Trophoblast cell (in vitro differentiated cells and primary cell): ENCODE data around the gene TNFSF18.
A peak's percentile ranks its signal among the peaks of the same experiment; 100 is the strongest.

Source experiments
- DNase-seq, 2 donors: peaks; one replicate each; pipeline ENCODE4 v3.0.0-alpha.2; 2016
- H2AFZ ChIP-seq: 2 replicates; pipeline ENCODE4 v1.6.1; 2013; ENCODE audit warnings: low read length, moderate library complexity, mild to moderate bottlenecking; ENCODE audit not compliant: insufficient read depth, poor library complexity
- H2AK5ac ChIP-seq: 2 replicates; pipeline ENCODE4 v1.6.1; 2013; ENCODE audit warnings: mild to moderate bottlenecking, low read length
- H2BK120ac ChIP-seq: 2 replicates; pipeline ENCODE4 v1.6.1; 2013; ENCODE audit warnings: low read length, mild to moderate bottlenecking, moderate library complexity; ENCODE audit not compliant: insufficient read depth, poor library complexity
- H2BK12ac ChIP-seq: 2 replicates; pipeline ENCODE4 v1.6.1; 2013; ENCODE audit warnings: mild to moderate bottlenecking, low read length, moderate library complexity
- H2BK5ac ChIP-seq: 2 replicates; pipeline ENCODE4 v1.6.1; 2013; ENCODE audit warnings: low read length, low read depth, moderate library complexity, mild to moderate bottlenecking; ENCODE audit not compliant: poor library complexity
- H3K14ac ChIP-seq: 2 replicates; pipeline ENCODE4 v1.6.1; 2013; ENCODE audit warnings: mild to moderate bottlenecking, low read length
- H3K18ac ChIP-seq: 2 replicates; pipeline ENCODE4 v1.6.1; 2013; ENCODE audit warnings: mild to moderate bottlenecking, low read length
- H3K23ac ChIP-seq: 2 replicates; pipeline ENCODE4 v1.6.1; 2013; ENCODE audit warnings: low read length
- H3K27ac ChIP-seq: 2 replicates; pipeline ENCODE4 v1.5.1; 2013; ENCODE audit warnings: low read depth, mild to moderate bottlenecking, inconsistent platforms, low read length, moderate library complexity
- H3K27me3 ChIP-seq: 2 replicates; pipeline ENCODE4 v1.6.1; 2013; ENCODE audit warnings: inconsistent platforms, mild to moderate bottlenecking, low read length, moderate library complexity; ENCODE audit not compliant: insufficient read depth
- H3K36me3 ChIP-seq, 2 experiments: 1 replicate in 1 of 2; 2 replicates in 1 of 2; pipeline ENCODE4 v1.6.1; 2013; ENCODE audit warnings: low read length in 2 of 2, mild to moderate bottlenecking in 2 of 2, moderate library complexity in 1 of 2; ENCODE audit not compliant: insufficient read depth in 2 of 2, control insufficient read depth in 1 of 2
- H3K4ac ChIP-seq: 2 replicates; pipeline ENCODE4 v1.6.1; 2013; ENCODE audit warnings: low read depth, mild to moderate bottlenecking, low read length, moderate library complexity
- H3K4me1 ChIP-seq, 2 experiments: 1 replicate in 1 of 2; 2 replicates in 1 of 2; pipeline ENCODE4 v1.6.1; 2013; ENCODE audit warnings: low read length in 2 of 2, mild to moderate bottlenecking in 2 of 2, moderate library complexity in 1 of 2; ENCODE audit not compliant: insufficient read depth in 2 of 2, control insufficient read depth in 1 of 2
- H3K4me2 ChIP-seq: 2 replicates; pipeline ENCODE4 v1.6.1; 2013; ENCODE audit warnings: inconsistent platforms, mild to moderate bottlenecking, low read length, moderate library complexity
- H3K4me3 ChIP-seq: 2 replicates; pipeline ENCODE4 v1.5.1; 2013; ENCODE audit warnings: mild to moderate bottlenecking, low read depth, low read length, inconsistent platforms
- H3K79me1 ChIP-seq: one replicate; pipeline ENCODE4 v1.6.1; 2013; ENCODE audit warnings: low read length
- H3K79me2 ChIP-seq: 2 replicates; pipeline ENCODE4 v1.6.1; 2013; ENCODE audit warnings: low read length, mild to moderate bottlenecking; ENCODE audit not compliant: control insufficient read depth, insufficient read depth, poor library complexity
- H3K9ac ChIP-seq: 2 replicates; pipeline ENCODE4 v1.6.1; 2013; ENCODE audit warnings: mild to moderate bottlenecking, low read length
- H3K9me3 ChIP-seq: 2 replicates; pipeline ENCODE4 v1.6.1; 2013; ENCODE audit warnings: low read depth, mild to moderate bottlenecking, control low read depth, inconsistent platforms, low read length; ENCODE audit not compliant: insufficient read depth
- H4K12ac ChIP-seq: 2 replicates; pipeline ENCODE4 v1.6.1; 2013; ENCODE audit warnings: low read depth, mild to moderate bottlenecking, low read length, moderate library complexity
- H4K8ac ChIP-seq: 2 replicates; pipeline ENCODE4 v1.6.1; 2013; ENCODE audit warnings: low read depth, mild to moderate bottlenecking, low read length, moderate library complexity
- H4K91ac ChIP-seq: one replicate; pipeline ENCODE4 v1.6.1; 2013; ENCODE audit warnings: low read depth, mild to moderate bottlenecking, low read length, moderate library complexity
- WGBS: extraction: QIAGEN DNeasy Blood & Tissue Kit; methylation state at CpG from one replicate; pipeline ENCODE4 v1.1.7; 2013; ENCODE audit warnings: missing lambda C conversion rate; ENCODE audit not compliant: insufficient read length, insufficient coverage; ENCODE audit errors: extremely low coverage; 5-methylcytosine and 5-hydroxymethylcytosine counted together

Gene TNFSF18

DNA sequence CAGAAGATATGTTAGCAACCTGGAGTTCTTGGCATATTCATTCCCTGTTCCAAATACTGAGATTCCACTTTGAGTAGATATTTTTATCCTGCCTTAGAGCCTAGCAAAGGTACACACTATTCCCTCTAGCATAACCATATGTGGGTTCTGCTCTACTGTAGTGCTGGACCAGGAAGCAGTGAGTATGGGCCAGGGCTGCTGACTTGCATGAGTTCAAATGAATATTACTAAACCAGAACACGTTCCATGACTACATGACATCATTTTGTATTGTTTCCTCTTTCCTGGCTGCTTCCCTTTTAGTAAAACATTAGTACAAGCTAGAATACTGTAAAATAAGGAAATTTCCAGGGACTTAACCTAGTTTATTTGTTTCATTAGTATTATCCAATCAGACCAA is 41.1 kb downstream of the TNFSF18 start:
- no peak overlapping the region for H3K9ac ChIP-seq
- no peak overlapping the region for H3K4me2 ChIP-seq
- H4K8ac ChIP-seq = no peak overlapping the region
- H3K14ac ChIP-seq = no peak overlapping the region
- H2BK12ac ChIP-seq = no peak overlapping the region
- H3K9me3 ChIP-seq = no peaks in the 10 kb centered on the region
- H3K4me3 ChIP-seq = no peak overlapping the region
- no peak overlapping the region for H2BK120ac ChIP-seq
- no peak overlapping the region for H2BK5ac ChIP-seq
- DNase-seq = peak in 1 of 2 donors; percentile 12
- H4K12ac ChIP-seq = no peak overlapping the region
- no peak overlapping the region for H2AFZ ChIP-seq
- WGBS = no CpG with 5 or more reads among the region's 1 CpG
- H3K79me2 ChIP-seq = no peaks in the 10 kb centered on the region
- no peak overlapping the region for H3K23ac ChIP-seq
- no peak overlapping the region for H3K27ac ChIP-seq
- H3K27me3 ChIP-seq = no peaks in the 10 kb centered on the region
- no peak overlapping the region for H3K4ac ChIP-seq
- no peaks in the 10 kb centered on the region for H3K79me1 ChIP-seq
- no peaks in the 10 kb centered on the region for H3K36me3 ChIP-seq
- H3K4me1 ChIP-seq = peaks cover under 1 to 2% of the 10 kb centered on the region in 2 experiments
- no peak overlapping the region for H2AK5ac ChIP-seq
- H4K91ac ChIP-seq = no peak overlapping the region
- H3K18ac ChIP-seq = no peak overlapping the region

GRCh38 chr1:173005196-173005864 is 45.4 kb downstream of the TNFSF18 start:
- no peaks in the 10 kb centered on the region for H3K36me3 ChIP-seq
- no peak overlapping the region for H4K91ac ChIP-seq
- no peak overlapping the region for H2BK120ac ChIP-seq
- no peaks in the 10 kb centered on the region for H3K27me3 ChIP-seq
- no peak for DNase-seq
- H2AK5ac ChIP-seq = no peak overlapping the region
- no peak overlapping the region for H2BK12ac ChIP-seq
- no peak overlapping the region for H4K8ac ChIP-seq
- H3K4me2 ChIP-seq = no peak overlapping the region
- no peak overlapping the region for H4K12ac ChIP-seq
- H2AFZ ChIP-seq = no peak overlapping the region
- no peak overlapping the region for H2BK5ac ChIP-seq
- no CpG with 5 or more reads among the region's 2 CpGs for WGBS
- no peaks in the 10 kb centered on the region for H3K79me1 ChIP-seq
- H3K79me2 ChIP-seq = no peaks in the 10 kb centered on the region
- H3K14ac ChIP-seq = no peak overlapping the region
- H3K4me1 ChIP-seq = peaks cover 2 to 3% of the 10 kb centered on the region in 2 experiments
- no peak overlapping the region for H3K4me3 ChIP-seq
- H3K9ac ChIP-seq = no peak overlapping the region
- no peak overlapping the region for H3K23ac ChIP-seq
- H3K18ac ChIP-seq = no peak overlapping the region
- no peak overlapping the region for H3K4ac ChIP-seq
- no peak overlapping the region for H3K27ac ChIP-seq
- H3K9me3 ChIP-seq = no peaks in the 10 kb centered on the region

- Histone ChIP-seq H4K8ac (no peak overlapping the region), H2AFZ (no peak overlapping the region), H3K14ac (no peak overlapping the region), H3K27ac (no peak overlapping the region), H3K9me3 (no peaks in the 10 kb centered on the region), H3K9ac (no peak overlapping the region), H3K4ac (no peak overlapping the region), H3K4me2 (no peak overlapping the region), H2AK5ac (no peak overlapping the region), H2BK5ac (no peak overlapping the region), H3K79me2 (no peaks in the 10 kb centered on the region), H4K91ac (no peak overlapping the region), H2BK12ac (no peak overlapping the region), H3K79me1 (no peaks in the 10 kb centered on the region), H4K12ac (no peak overlapping the region), H3K23ac (no peak overlapping the region), H3K36me3 (no peaks in the 10 kb centered on the region), H2BK120ac (no peak overlapping the region), H3K18ac (no peak overlapping the region), H3K4me3 (no peak overlapping the region), H3K27me3 (no peaks in the 10 kb centered on the region), H3K4me1 (peaks cover 2 to 3% of the 10 kb centered on the region in 2 experiments)
- no CpG with 5 or more reads among the region's 6 CpGs for WGBS
- DNase-seq = peak in 1 of 2 donors; percentile 23
Observed at GRCh38 chr1:173002891-173003838, 47.6 kb downstream of the TNFSF18 start.

DNA sequence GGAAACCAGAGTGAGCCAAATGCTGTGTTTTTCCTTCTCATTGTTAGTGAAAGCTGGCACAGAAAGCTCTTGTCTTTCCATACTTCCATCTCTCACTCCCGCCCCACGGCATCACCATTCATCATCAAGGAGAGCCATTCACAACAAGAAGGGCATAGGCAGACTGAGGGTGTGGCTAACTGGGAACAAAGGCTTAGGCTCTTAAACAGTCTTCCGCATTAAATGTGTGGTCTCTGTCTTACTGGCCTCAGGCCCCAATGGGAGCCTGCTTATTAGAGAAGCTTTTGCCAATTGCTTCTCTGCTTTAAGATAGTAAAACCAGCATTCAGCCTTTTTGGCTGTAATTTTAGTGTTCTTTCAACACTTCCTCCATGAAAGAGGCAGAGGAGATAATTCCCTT is 51.4 kb downstream of the TNFSF18 start:
- DNase-seq = no peak
- H3K4ac ChIP-seq = no peak overlapping the region
- H3K9ac ChIP-seq = no peak overlapping the region
- no peak overlapping the region for H2BK5ac ChIP-seq
- H3K14ac ChIP-seq = no peak overlapping the region
- no peak overlapping the region for H3K4me2 ChIP-seq
- H4K8ac ChIP-seq = no peak overlapping the region
- no peaks in the 10 kb centered on the region for H3K36me3 ChIP-seq
- H3K27ac ChIP-seq = no peak overlapping the region
- H3K79me2 ChIP-seq = no peaks in the 10 kb centered on the region
- H3K79me1 ChIP-seq = peaks cover 2% of the 10 kb centered on the region
- H3K4me3 ChIP-seq = no peak overlapping the region
- H2AK5ac ChIP-seq = no peak overlapping the region
- no peak overlapping the region for H2BK120ac ChIP-seq
- no peak overlapping the region for H3K23ac ChIP-seq
- no peak overlapping the region for H4K91ac ChIP-seq
- no peaks in the 10 kb centered on the region for H3K9me3 ChIP-seq
- H2BK12ac ChIP-seq = no peak overlapping the region
- no peaks in the 10 kb centered on the region for H3K27me3 ChIP-seq
- H3K18ac ChIP-seq = no peak overlapping the region
- no peaks in the 10 kb centered on the region for H3K4me1 ChIP-seq
- H2AFZ ChIP-seq = no peak overlapping the region
- WGBS = no CpG with 5 or more reads among the region's 3 CpGs
- no peak overlapping the region for H4K12ac ChIP-seq
